Measurements from ENCODE around the gene OPA3. TPM values are rescaled to one million over a fixed set of nuclear protein-coding genes. Genes with fewer than 3 reads are reported as not detected.

The OPA3 gene
- total and polyA plus RNA-seq, 2 donors (not counting 1 experiment from before 2014, with no cell fraction given), result 7.3 to 11.2 TPM

- 100% methylated on average over 2 of the region's 8 CpGs for WGBS (ENCODE audit: insufficient coverage)
- Histone ChIP-seq H3K27me3 (replicated peaks in 1 of 4; ENCODE audit: control extremely low read depth in 1 of 4, control insufficient read depth in 3 of 4, insufficient read depth in 4 of 4, low read length in 3 of 4) (no peaks in the 10 kb centered on the region), H3K4me2 (replicated peaks; ENCODE audit: low read depth, low read length, poor library complexity, severe bottlenecking) (peak overlapping the region; percentile 84), H3K9me3 (ENCODE audit: control extremely low read depth in 1 of 3, control insufficient read depth in 2 of 3, insufficient read depth in 1 of 3, low read length in 2 of 3) (peaks cover 0 to 3% (median 0%) of the 10 kb centered on the region in 3 donors), H3K4me3 (ENCODE audit: control extremely low read depth in 1 of 5, extremely low read depth in 1 of 5, insufficient read depth in 1 of 5, low read depth in 2 of 5, low read length in 4 of 5) (no peak overlapping the region), H3K27ac (ENCODE audit: low read length in 2 of 2) (peak overlapping the region; percentile 83 to 87), H3K4me1 (ENCODE audit: control insufficient read depth in 2 of 2, insufficient read depth in 2 of 2, low read length in 2 of 2) (peaks cover 16 to 32% of the 10 kb centered on the region in 2 donors), H2AFZ (ENCODE audit: insufficient read depth, low read depth, low read length, poor library complexity, severe bottlenecking) (no peak overlapping the region), H3K9ac (ENCODE audit: low read length) (no peak overlapping the region), H3K79me2 (ENCODE audit: control insufficient read depth, insufficient read depth, low read length) (peaks cover 50% of the 10 kb centered on the region), H4K20me1 (ENCODE audit: control insufficient read depth, insufficient read depth, low read length, poor library complexity, severe bottlenecking) (peaks cover 17% of the 10 kb centered on the region), H3K36me3 (replicated peaks in 1 of 2; ENCODE audit: control extremely low read depth in 1 of 2, control insufficient read depth in 1 of 2, extremely low read depth in 1 of 2, insufficient read depth in 2 of 2, low read length in 1 of 2) (peaks cover 1 to 5% of the 10 kb centered on the region in 2 experiments)
- Mint-ChIP-seq H3K27me3 (no peaks in the 10 kb centered on the region), H3K4me3 (peak overlapping the region; percentile 63), H3K9me3 (ENCODE audit: insufficient read depth) (no peaks in the 10 kb centered on the region), H3K27ac (peak overlapping the region; percentile 67), H3K4me1 (peaks cover 53% of the 10 kb centered on the region)
- CTCF ChIA-PET, result interaction anchor here (0.7 to 2.8 kb wide), 11 partner anchors 10 to 188 kb away, joined by 3 to 16 read pairs (median 5); partner anchors contain the start of gene OPA3
- DNase-seq, result no peak
- intact Hi-C loops (cut with micrococcal nuclease), result loop anchor here (5.0 kb wide), 2 partner anchors 187 to 382 kb away; partner anchors contain the start of genes IRF2BP1, QPCTL and SNRPD2
- no peak for ATAC-seq (ENCODE audit: low read depth)
- POLR2A ChIA-PET, result interaction anchor here (0.6 to 1.4 kb wide), 3 partner anchors 9 to 709 kb away, joined by 3 to 4 read pairs (median 3); no protein-coding TSS in a partner anchor
- no peak for TF ChIP-seq EZH2 (IDR thresholded peaks at IDR 0.05; ENCODE audit: borderline replicate concordance, insufficient read depth, low read depth, low read length, poor library complexity, severe bottlenecking)
- TF ChIP-seq, protein P1, sequence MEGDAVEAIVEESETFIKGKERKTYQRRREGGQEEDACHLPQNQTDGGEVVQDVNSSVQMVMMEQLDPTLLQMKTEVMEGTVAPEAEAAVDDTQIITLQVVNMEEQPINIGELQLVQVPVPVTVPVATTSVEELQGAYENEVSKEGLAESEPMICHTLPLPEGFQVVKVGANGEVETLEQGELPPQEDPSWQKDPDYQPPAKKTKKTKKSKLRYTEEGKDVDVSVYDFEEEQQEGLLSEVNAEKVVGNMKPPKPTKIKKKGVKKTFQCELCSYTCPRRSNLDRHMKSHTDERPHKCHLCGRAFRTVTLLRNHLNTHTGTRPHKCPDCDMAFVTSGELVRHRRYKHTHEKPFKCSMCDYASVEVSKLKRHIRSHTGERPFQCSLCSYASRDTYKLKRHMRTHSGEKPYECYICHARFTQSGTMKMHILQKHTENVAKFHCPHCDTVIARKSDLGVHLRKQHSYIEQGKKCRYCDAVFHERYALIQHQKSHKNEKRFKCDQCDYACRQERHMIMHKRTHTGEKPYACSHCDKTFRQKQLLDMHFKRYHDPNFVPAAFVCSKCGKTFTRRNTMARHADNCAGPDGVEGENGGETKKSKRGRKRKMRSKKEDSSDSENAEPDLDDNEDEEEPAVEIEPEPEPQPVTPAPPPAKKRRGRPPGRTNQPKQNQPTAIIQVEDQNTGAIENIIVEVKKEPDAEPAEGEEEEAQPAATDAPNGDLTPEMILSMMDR (IDR thresholded peaks at IDR 0.05), result no peak
These were observed 79.2 kb downstream of the OPA3 start for GRCh38 chr19:45505151-45505995.

All from B cell (primary cell).